GM12872 (cell line): ENCODE results near the gene ZNF454.

Source experiments
- CTCF ChIP-seq: IDR thresholded peaks from 3 replicates; pipeline ENCODE4 v1.5.1; 2011; ENCODE audit warnings: low read depth, mild to moderate bottlenecking, low read length, moderate library complexity; ENCODE audit not compliant: insufficient read depth

Gene ZNF454

GRCh38 chr5:178993955-178994579 lies 53.1 kb downstream of the ZNF454 start:
- no peak for TF ChIP-seq CTCF

GRCh38 chr5:178994580-178995340 lies 53.8 kb downstream of the ZNF454 start, which contains the start of gene GRM6:
TSS of gene GRM6 (minus strand) at chr5:178995320. CDS start at chr5:178994944, 376 bp downstream.
- TF ChIP-seq CTCF: no peak

- no peak for TF ChIP-seq CTCF
Measured at GRCh38 chr5:178995341-178995690, 54.3 kb downstream of the ZNF454 start.

- no peak for TF ChIP-seq CTCF
Measured at GRCh38 chr5:178996156-178996555, 55.2 kb downstream of the ZNF454 start.

GRCh38 chr5:178997191-178997590 lies 56.2 kb downstream of the ZNF454 start:
- TF ChIP-seq CTCF: no peak

- no peak for TF ChIP-seq CTCF
Measured at GRCh38 chr5:178998441-178998840, 57.4 kb downstream of the ZNF454 start.

GRCh38 chr5:179006564-179006963 lies 65.6 kb downstream of the ZNF454 start:
- no peak for TF ChIP-seq CTCF
